ENCODE data around the gene RLF. TPM values are rescaled to one million over a fixed set of nuclear protein-coding genes. Genes with fewer than 3 reads are reported as not detected.

The RLF gene
- total and polyA plus RNA-seq, 9 of the 15 experiments (the other 6 are each of a cell fraction or from before 2014, with no cell fraction given) = 3.6 to 35.0 (median 21.2) TPM

GRCh38 chr1:40130892-40131291, 30.3 kb upstream of the RLF start (continued):
- TF ChIP-seq MNT (conservative IDR thresholded peaks at IDR 0.05) = peak in 1 of 2 experiments; percentile 46; a peak in 1 of 4 replicates
- TF ChIP-seq MEF2A (IDR thresholded peaks at IDR 0.05; ENCODE audit: control insufficient read depth, low read depth, low read length) = no peak
- TF ChIP-seq, protein P1, sequence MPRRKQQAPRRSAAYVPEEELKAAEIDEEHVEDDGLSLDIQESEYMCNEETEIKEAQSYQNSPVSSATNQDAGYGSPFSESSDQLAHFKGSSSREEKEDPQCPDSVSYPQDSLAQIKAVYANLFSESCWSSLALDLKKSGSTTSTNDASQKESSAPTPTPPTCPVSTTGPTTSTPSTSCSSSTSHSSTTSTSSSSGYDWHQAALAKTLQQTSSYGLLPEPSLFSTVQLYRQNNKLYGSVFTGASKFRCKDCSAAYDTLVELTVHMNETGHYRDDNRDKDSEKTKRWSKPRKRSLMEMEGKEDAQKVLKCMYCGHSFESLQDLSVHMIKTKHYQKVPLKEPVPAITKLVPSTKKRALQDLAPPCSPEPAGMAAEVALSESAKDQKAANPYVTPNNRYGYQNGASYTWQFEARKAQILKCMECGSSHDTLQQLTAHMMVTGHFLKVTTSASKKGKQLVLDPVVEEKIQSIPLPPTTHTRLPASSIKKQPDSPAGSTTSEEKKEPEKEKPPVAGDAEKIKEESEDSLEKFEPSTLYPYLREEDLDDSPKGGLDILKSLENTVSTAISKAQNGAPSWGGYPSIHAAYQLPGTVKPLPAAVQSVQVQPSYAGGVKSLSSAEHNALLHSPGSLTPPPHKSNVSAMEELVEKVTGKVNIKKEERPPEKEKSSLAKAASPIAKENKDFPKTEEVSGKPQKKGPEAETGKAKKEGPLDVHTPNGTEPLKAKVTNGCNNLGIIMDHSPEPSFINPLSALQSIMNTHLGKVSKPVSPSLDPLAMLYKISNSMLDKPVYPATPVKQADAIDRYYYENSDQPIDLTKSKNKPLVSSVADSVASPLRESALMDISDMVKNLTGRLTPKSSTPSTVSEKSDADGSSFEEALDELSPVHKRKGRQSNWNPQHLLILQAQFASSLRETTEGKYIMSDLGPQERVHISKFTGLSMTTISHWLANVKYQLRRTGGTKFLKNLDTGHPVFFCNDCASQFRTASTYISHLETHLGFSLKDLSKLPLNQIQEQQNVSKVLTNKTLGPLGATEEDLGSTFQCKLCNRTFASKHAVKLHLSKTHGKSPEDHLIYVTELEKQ (CRISPR knock-in tag; IDR thresholded peaks at IDR 0.05) = no peak
- TF ChIP-seq ZNF121 (CRISPR knock-in tag; conservative IDR thresholded peaks at IDR 0.05) = no peak
- TF ChIP-seq HMBOX1 (IDR thresholded peaks at IDR 0.05) = peak; percentile 41; the same call in 1 of the 2 replicates
- TF ChIP-seq KDM1A (IDR thresholded peaks at IDR 0.05) = peak; percentile 31 to 59; a peak in 3 of 4 replicates
- TF ChIP-seq CREM (IDR thresholded peaks at IDR 0.05; ENCODE audit: low read depth) = 0 out of 2 replicates have a peak, but pooled peaks have one; percentile 26
- no peak for TF ChIP-seq NCOA1 (IDR thresholded peaks at IDR 0.05; ENCODE audit: low read depth)
